Measurements from ENCODE around the gene EPHA3.

The EPHA3 gene

DNA sequence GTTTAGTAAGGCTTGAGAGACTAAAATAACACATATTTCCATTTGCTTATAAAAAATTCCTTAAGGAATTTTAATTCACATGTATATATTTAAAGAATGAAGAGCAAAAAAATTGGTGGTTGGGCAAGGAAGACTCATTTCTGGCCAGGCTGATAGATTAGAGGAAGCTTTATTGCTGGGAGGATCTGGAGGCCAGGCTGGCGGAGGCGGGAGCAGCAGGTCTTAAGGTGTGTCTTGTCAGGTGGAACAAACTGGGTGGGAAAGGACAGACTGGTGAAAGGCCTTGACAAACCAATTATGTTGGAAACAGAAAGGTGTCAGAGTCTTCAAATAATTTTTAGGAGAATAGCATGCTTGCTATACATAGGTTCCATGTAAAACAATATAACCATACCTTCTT is 124.7 kb downstream of the EPHA3 start:
- DNase-seq (ENCODE audit: low read depth), result no peak

DNA sequence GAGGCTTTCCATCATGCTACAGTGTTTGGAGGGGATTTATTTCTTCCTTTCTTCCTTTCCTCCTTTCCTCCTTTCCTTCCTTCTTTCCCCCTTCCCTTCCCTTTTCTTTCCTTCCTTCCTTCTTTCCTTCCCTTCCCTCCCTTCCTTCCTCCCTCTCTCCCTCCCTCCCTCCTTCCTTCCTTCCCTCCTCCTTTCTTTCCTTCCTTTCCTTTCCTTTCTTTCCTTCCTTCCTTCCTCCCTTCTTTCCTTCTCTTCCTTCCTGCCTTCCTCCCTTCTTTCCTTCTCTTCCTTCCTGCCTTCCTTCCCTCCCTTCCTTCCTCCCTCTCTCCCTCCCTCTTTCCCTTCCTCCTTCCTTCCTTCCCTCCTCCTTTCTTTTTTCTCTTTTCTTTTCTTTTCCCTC is 127.2 kb downstream of the EPHA3 start:
- no peak for DNase-seq (ENCODE audit: low read depth)

DNA sequence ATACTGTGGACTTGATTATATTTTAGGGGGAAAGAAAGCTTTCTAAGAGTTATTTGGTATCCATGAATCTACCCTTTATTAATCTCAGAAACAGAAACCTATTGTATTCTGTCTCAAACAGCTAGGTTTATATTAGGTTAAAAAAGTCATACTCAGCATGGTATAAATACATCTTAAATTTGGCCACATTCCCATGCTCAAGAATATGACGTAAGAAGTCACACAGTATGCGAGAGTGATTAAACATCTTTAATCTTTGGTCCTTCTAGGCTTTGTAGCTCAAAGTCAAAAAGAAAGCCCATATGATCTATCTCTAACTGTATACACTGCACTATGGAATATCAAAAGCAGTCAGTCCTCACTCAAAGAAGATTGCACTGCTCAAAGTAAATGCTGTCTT is 131.4 kb downstream of the EPHA3 start:
- DNase-seq (ENCODE audit: low read depth), result no peak

DNA sequence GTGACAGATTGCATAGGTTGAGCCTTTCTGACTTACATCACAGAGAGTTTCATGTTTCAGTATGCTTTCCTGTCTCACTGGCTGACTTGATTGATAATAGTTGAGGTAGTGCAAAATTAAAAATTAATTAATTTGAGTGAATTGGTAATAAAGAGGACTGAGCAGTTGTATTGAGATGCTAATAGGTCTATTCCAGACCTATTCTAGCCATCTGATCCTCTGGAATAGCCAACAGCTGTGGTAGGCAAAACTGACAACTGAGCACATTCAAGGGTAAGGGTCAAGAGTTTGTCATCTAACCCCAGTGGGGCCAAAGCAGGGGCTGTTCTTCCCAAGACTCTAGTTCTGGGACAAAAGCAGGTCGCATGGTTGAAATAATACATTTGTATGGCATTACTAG is 132.4 kb downstream of the EPHA3 start:
- no peak for DNase-seq (ENCODE audit: low read depth)

DNA sequence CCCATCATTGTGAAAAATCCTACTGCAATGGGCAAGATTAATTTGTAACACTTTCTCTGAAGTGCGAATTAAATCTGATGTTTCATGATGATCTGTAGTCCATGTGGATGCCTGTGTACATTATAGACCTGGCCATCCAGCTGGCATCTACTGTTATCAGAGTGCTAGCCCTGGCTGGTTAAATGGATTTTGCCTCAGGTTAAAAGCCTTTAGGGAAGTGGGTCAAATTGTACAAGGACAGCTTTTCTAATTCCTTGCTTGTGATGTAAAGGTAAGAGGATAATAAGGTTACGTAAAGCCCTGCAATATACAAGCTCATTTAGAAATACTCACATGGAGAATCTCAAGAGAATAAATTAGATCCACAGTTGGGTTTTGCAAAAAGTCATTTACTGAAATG is 138.2 kb downstream of the EPHA3 start:
- DNase-seq (ENCODE audit: low read depth), result no peak

DNA sequence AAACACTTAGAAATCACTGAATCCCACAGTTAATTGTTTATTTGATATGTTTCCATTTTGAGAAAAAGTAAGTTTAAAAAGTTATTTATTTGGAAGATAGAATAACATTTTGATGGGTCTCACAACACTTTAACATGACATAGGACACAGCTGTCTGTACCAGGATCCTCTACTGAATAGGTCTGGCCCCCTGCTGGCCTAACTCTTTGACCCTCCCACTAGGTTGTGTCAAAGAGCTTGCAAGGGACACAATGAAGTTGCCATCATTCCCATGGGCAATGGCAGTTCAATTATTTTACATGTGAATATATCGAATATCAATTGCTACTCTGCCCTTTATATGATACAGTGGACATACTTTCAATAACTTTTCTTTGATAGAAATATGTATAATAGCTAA is 138.9 kb downstream of the EPHA3 start:
- DNase-seq (ENCODE audit: low read depth), result no peak

DNA sequence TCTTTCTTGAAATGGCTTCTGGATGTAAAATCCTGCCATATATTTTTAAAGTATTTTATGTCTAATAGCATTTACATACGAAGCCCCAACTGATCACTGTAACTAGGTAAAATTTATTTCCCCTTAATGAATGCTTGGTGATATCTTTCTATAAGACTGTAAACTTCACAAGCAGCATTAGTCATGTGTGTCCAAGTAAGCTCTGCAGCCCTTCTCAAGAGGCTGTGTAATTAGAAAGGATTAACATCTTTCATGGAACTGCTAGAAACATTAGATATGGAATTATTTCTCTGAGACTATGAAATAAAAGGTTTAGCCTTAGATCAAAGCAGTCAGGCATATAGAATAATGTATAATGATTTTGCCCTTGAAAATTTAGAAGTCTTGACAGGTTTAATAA is 143.3 kb downstream of the EPHA3 start:
- DNase-seq (ENCODE audit: low read depth), result no peak

DNA sequence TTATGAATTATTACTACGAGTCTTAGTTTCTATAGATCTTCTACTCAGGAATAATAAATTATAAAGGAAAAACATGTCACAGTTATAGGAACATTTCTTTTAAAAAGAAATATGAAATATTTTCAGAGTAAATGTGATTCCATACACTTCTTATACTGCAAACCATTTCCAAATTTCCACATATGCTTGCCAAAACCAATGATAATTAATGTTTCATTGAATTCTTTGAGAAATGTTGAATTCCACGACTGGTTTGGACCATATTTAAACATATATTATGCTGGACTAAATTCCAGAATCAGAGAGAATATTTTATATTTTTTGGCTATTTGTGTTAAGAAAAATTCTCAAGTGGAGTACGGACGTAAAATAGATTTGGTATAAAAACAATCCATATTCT is 144.6 kb downstream of the EPHA3 start:
- no peak for DNase-seq (ENCODE audit: low read depth)

DNA sequence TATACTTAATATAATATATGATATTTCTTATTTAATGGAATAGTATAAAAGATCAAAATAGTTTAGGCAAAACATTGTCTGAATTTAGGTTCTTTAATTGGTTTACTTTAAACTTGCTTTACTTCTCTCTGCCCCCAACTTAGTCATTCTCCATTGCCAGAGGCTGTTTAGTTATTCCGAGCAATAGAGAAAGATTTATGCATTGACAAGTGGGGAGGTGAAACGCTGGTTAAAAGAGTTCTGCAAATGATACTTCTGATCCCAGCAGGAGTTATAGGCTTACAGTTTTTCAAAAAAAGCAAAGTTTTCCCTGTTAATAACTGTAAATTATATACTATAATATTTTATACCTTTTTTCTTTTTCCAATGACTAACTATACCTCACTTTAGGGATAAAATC is 145.4 kb downstream of the EPHA3 start:
- no peak for DNase-seq (ENCODE audit: low read depth)

DNA sequence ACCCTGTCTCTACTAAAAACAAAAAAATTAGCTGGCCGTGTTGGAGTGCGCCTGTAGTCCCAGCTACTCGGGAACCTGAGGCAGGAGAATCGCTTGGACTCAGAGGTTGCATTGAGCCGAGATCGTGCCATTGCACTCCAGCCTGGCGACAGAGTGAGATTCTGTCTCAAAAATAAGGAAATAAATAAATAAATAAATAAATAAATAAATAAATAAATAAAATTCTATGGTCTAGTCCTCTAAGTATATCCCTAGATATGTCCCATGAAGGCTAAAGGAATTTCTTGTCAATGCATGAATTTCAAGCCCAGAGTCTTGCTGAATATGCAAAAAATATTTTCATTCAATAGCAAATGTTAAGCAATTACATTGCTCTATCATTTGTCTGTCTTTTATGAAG is 149.0 kb downstream of the EPHA3 start:
- DNase-seq (ENCODE audit: low read depth), result no peak

DNA sequence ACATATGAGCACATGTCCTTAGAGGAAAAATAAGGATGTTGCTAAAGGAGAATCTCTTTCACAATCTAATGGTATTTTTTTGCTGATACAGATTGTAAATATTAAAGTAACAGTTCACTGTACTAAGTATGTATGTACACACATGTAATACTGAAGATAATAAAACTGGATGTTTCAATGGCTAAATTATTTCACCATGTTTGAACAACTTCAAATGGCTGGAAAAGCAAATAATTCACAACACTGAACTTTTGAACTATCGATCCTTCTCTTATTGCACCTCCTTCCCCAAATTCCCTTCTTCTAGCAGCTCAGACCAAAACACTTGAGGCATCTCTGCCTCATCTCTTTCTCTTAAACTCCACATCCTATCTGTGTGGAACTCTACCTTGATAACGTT is 149.5 kb downstream of the EPHA3 start:
- no peak for DNase-seq (ENCODE audit: low read depth)

DNA sequence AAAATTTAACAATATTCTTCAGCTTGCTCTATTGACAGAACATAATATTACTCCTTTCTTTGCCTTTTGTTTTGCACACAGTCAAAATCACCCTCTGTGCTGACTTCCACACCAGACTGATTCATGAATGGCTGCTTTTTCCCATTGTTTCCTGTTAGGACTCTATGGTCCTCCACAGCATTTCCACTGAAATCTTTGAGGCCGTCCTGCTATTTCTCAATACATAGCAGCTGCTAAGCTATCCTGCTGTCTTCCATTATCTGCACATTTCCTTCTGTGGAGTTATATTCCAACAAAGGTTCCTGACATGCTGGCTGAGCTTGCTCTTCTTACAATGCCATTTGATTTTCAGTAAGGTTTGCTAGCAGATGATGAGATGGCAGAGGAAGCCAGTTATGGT is 153.3 kb downstream of the EPHA3 start:
- DNase-seq (ENCODE audit: low read depth), result no peak

DNA sequence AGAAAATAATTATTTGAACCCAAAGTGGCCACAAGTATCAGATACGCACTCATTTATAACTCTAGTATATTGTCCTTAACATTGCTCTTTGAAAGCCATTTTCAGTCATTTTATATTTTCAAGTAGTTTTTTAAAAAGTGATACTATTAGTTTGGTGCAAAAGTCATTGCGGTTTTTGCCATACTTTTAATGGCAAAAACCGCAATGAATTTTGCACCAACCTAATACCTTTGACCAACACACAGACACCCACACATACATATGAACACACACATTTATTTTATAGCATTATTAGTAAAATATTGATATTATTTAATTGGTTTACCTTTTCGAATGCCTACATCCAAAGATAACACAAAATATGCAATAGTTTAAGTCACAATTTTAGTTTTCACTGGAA is 154.3 kb downstream of the EPHA3 start:
- no peak for DNase-seq (ENCODE audit: low read depth)

DNA sequence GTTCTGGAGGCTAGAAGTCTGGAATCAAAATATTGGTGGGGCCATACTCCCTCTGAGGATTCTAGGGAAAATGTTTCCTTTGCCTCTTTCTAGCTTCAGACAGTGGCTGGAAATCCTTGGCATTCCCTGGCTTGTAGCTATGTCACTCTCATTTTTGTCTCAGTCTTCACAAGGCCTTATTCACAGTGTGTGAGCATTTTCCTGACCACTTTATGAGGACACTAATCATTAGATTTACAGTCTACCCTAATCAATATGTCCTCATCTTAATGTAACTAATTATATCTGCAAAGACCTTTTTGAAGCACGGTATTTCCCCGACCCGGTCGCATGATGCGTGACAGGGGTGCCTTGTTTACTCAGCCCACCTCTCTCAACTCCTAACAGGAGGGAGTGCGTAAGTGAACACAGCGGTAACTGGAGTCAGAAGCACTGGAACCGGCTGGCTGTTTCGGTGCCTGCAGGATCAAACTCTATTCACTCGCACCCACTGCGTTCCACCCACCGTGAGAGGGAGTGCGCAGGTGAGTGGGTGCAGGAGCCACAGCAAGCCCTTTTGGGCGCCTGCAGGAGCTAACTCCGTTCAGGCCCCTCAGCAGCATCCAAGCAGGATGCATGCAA is 155.0 kb downstream of the EPHA3 start:
- DNase-seq (ENCODE audit: low read depth), result no peak

DNA sequence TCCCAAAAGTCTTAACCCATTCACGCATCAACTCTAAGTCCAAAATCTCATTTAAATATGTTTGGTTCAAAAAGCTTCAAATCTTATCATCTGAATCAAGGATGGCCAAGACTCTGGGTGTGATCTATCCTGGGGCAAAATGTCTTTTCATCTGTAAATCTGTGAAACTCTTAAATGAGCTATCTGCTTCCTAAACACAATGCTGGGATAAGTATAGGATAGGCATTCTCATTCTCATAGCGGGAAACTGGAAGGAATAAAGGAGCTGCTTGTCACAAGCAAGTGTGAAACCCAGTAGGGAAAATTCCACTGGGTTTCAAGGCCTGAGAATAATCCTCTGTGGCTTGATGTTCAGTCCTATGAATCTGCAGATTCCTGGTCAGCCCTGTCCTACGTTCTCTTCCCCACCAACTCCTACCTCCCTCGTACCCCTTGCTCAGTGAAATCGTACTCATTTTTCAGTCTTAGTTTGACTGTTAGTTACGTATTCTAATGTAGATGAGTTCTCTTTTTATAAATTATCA is 156.7 kb downstream of the EPHA3 start:
- no peak for DNase-seq (ENCODE audit: low read depth)

DNA sequence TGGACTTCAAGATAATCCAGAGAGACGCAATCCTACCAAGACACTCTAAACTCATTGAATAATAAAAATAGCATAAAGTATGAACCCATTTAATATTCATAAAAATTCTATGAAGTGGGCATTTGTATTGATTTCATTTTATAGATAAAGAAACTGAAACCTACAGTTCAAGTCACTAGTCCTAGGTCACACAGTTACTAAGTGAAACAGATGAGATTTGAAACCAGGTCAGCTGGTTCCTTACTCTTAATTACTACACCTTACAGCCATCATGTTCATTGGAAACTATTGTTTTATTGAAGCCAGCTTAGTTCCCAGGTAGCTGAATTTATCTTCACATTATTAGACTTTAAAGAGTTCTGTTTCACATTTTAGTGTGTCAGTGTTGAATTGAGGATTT is 158.7 kb downstream of the EPHA3 start:
- no peak for DNase-seq (ENCODE audit: low read depth)

DNA sequence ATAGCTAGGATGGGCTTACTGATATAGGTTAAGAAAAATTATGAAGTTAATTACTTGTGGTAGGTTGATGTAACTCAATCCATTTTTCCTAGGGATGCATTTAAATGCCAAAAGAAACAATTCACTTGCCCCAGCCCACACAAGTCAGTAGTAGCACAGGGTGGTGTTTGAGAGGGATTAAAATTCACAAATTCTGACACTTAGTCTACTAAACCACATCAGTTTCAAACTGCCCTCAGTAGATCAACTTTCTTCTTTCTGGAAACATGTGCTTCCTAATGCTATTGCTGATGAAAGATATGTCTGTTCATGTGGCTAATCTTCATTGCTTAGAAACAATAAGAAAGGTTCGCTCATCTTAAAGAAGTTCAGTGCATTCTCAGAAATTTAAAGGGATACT is 160.6 kb downstream of the EPHA3 start:
- DNase-seq (ENCODE audit: low read depth), result no peak

DNA sequence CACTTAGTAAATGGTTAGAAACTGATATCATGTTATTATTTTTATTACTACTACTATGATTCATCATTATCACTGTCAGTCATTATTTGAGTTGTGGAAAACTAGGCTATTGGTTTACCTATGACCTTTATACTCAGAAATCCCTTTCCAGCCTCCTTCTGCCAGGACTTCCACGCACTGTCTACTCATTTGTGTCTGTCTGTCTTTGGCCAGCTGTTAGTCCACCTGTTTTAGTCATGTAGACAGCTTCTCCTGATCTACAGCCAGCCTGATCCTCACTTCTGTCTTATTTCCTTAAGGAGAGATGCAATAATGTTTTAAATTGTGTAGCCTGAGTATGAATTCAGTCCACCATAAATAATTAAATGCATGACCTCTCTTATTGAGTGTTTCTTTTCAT is 162.8 kb downstream of the EPHA3 start:
- DNase-seq (ENCODE audit: low read depth), result no peak

DNA sequence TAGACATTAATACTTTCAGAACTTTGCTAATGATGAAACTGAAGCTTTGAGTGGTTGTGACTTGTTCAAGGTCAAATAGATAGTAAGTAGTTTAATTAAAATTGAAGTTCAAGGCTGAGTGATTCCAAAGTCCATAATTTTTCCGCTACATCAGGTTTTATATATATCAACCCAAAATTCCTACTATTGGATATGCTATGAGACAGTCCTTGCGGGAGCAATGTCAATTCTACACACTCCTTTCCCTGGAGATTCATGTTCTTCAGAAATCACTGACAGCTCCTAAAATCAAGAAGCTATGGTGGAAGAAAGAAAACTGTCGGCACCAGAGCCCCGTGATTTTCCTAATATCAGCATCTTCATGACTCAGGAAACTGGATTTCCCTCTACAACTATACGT is 167.6 kb downstream of the EPHA3 start:
- DNase-seq (ENCODE audit: low read depth), result no peak

DNA sequence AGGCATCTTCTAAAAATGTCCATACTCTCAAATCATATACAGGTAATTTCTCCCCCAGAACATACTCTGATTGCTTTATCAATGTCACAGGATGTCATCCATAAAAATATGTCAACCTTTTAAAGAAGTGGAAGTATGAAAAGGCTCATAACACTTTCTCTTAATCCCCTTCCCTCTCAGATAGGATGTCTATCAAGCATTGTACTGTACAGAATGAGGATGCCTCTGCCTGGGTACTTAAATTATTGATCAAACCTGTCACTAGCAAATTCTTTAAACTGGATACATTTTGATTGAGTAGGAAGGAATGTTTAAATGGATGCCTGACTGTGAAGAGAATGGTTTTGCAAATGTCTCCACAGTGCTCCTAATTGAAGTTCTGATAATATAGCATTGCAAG is 168.7 kb downstream of the EPHA3 start:
- DNase-seq (ENCODE audit: low read depth), result no peak

DNA sequence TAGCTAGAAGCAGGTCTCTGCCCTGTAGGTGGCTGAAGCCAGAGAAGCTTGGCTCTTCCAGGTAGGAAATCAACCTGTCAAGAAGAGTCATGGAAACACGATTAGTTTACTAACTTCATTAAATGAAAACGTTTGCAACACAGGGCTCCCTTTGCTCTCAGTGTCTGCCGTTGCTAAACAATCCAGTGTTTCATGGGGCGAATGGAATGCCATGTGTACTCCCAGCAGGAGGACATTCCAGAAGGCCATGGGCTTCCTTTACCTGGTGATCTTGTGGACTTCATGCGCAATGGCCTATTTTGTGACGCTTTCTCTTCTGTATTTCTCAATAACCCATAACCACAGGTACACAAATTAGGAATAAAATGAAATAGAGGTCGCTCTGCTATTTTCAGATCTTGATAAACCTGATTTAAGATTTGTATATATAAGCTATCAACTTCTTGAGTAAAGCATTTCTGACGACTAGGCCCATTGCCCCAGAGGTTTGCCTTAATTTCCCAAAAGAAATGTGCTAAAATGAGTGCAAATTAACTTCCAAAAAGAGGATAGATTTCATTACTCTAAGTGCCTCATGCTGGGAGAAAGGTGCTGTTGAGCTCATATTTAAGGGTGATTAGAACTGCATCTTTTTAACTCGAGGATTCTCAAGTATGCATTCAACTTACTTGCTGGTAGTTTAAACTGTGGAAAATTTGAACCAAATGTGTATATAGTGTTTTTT is 171.0 kb downstream of the EPHA3 start:
- no peak for DNase-seq (ENCODE audit: low read depth)

DNA sequence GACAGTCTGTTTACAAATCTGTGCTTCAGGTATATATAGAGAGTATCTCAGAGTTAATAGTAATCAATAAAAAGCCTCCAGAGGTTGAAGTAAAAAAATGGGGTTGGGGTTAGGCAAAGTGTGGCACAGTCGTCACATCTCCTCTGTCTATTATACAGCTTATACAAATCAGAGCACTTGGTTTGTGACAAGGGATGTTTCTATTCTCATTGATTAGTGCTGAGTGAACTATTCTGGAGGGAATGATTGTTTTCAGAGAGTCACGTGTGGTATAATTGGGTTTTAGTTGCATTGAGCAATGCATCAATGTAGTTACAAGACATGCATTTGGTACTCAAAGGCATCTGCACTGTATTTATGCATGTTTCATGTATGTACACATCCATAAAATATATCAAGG is 172.9 kb downstream of the EPHA3 start:
- no peak for DNase-seq (ENCODE audit: low read depth)

DNA sequence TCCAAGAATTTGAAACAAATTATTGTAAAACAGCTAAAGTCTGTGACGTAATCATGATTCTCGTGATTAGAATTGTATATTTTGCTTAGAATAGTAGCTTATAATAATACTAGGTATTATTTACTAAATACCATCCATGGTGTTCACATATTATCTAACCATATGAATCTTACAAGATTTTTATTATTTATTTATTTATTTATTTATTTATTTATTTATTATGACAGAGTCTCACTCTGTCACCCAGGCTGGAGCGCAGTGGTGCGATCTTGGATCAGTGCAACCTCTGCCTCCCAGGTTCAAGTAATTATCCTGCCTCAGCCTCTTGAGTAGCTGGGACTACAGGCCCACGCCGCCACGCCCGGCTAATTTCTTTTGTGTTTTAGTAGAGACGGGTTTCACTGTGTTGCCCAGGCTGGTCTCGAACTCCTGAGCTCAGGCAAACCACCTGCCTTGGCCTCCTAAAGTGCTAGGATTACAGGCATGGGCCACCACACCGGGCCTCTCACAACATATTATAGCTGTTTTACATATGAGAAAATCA is 173.5 kb downstream of the EPHA3 start:
- no peak for DNase-seq (ENCODE audit: low read depth)
